Lower leg skin (tissue), 4 donors: ENCODE results near the gene PLAAT1. TPM values are rescaled to one million over a fixed set of nuclear protein-coding genes. Genes with fewer than 3 reads are reported as not detected.

Source experiments
- DNase-seq, 2 donors: peaks; one replicate each; pipeline ENCODE4 v3.0.0-alpha.2; 2019; ENCODE audit warnings: low spot score in 2 of 2
- H3K4me3 ChIP-seq: fragments of 200-600 bp; sonication (generic); 2 replicates; pipeline ENCODE4 v1.5.1; 2017; ENCODE audit warnings: mild to moderate bottlenecking, low read depth; ENCODE audit not compliant: poor library complexity, severe bottlenecking
- POLR2A ChIP-seq, 2 donors: fragments of 450-650 bp; IDR thresholded peaks; one replicate each; pipeline ENCODE4 v1.6.1; 2016 to 2017; ENCODE audit warnings: antibody characterized with exemption in 2 of 2, mild to moderate bottlenecking in 1 of 2, moderate library complexity in 1 of 2
- WGBS, 2 donors: methylation state at CpG; one replicate each; pipeline ENCODE4 v1.1.5; 2018; 5-methylcytosine and 5-hydroxymethylcytosine counted together
- intact Hi-C: fragments of 100-400 bp; cut with DNase I; formaldehyde crosslinking; loops from one replicate; pipeline ENCODE4 v1.15.0; 2023; ENCODE audit warnings: low total_unique reads
- total RNA-seq, 4 donors: library from RNA; depleted of rRNA; stranded (reverse); fragments of >200 nt; gene quantifications; one replicate each; pipeline ENCODE4 v1.1.0, GENCODE V29; 2016
- TF ChIP-seq, protein P1 (sequence below), 3 donors: fragments of 450-650 bp; IDR thresholded peaks; one replicate each; pipeline ENCODE4 v1.5.1; 2016; ENCODE audit warnings: antibody characterized with exemption in 3 of 3, mild to moderate bottlenecking in 3 of 3, moderate library complexity in 2 of 3

Gene PLAAT1
- total RNA-seq, 4 donors from 2014 or later = 2.8 to 7.1 (median 6.3) TPM; not detected in 1

DNA sequence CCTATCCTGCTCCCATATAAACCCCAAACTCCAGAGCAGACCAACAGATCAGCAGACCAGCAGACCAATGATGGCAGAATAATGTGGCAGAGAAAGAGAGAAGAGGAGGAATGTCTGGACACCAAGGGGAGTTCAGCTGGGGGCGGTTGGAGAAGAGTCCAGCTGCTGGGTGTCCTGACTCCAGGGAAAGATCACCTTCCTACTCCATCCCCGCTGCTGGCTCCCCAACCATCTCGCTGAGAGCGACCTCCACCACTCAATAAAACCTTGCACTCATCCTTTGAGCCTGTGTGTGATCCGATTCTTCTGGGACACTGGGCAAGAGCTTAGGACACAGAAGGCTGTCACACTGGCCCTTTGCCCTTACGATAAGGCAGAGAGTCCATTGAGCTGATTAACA is 12.8 kb upstream of the PLAAT1 start:
- TF ChIP-seq, protein P1, sequence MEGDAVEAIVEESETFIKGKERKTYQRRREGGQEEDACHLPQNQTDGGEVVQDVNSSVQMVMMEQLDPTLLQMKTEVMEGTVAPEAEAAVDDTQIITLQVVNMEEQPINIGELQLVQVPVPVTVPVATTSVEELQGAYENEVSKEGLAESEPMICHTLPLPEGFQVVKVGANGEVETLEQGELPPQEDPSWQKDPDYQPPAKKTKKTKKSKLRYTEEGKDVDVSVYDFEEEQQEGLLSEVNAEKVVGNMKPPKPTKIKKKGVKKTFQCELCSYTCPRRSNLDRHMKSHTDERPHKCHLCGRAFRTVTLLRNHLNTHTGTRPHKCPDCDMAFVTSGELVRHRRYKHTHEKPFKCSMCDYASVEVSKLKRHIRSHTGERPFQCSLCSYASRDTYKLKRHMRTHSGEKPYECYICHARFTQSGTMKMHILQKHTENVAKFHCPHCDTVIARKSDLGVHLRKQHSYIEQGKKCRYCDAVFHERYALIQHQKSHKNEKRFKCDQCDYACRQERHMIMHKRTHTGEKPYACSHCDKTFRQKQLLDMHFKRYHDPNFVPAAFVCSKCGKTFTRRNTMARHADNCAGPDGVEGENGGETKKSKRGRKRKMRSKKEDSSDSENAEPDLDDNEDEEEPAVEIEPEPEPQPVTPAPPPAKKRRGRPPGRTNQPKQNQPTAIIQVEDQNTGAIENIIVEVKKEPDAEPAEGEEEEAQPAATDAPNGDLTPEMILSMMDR (IDR thresholded peaks at IDR 0.05) = no peak
- no peak for TF ChIP-seq POLR2A (IDR thresholded peaks at IDR 0.05)
- intact Hi-C loops = no loop called here
- H3K4me3 ChIP-seq = no peak overlapping the region
- DNase-seq = no peak
- WGBS, 2 donors = 86 to 88% methylated on average over 6 of the region's 6 CpGs

GRCh38 chr3:193229851-193230420 is 11.1 kb upstream of the PLAAT1 start:
- DNase-seq = no peak
- TF ChIP-seq, protein P1 (IDR thresholded peaks at IDR 0.05) = no peak
- TF ChIP-seq POLR2A (IDR thresholded peaks at IDR 0.05) = no peak
- 80 to 88% methylated on average over 4 of the region's 4 CpGs for WGBS, 2 donors
- H3K4me3 ChIP-seq = no peak overlapping the region
- intact Hi-C loops = no loop called here

- intact Hi-C loops = no loop called here
- TF ChIP-seq, protein P1 (IDR thresholded peaks at IDR 0.05) = no peak
- TF ChIP-seq POLR2A (IDR thresholded peaks at IDR 0.05) = no peak
- 76 to 83% methylated on average over 4 of the region's 4 CpGs for WGBS, 2 donors
- DNase-seq = no peak
- no peak overlapping the region for H3K4me3 ChIP-seq
Observed at GRCh38 chr3:193230610-193231009, 10.4 kb upstream of the PLAAT1 start.

GRCh38 chr3:193231201-193231600 is 9.8 kb upstream of the PLAAT1 start:
- no peak for TF ChIP-seq POLR2A (IDR thresholded peaks at IDR 0.05)
- TF ChIP-seq, protein P1 (IDR thresholded peaks at IDR 0.05) = no peak
- H3K4me3 ChIP-seq = no peak overlapping the region
- intact Hi-C loops = no loop called here
- DNase-seq = no peak
- WGBS, 2 donors = 62 to 63% methylated on average over 6 of the region's 6 CpGs

DNA sequence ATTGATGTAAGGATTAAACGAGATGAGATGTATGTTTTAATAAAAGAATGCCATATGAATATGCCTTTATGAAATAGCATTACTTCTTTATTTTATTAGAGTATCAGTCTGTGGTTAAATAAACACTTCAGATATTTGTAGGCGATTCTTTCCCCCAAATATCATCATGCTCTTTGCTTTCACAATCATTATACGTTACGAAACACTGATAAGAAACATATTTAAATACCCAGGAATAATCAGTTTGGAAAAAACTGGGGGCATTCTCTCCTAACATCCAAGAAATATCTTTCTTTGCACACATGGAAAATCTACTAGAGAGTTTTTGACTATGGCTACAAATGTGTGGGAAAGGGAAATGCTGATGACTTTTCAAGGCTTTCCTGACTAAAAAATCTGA is 4.4 kb upstream of the PLAAT1 start:
- WGBS, 2 donors = 67 to 71% methylated on average over 4 of the region's 4 CpGs
- intact Hi-C loops = loop anchor here (5.0 kb wide), 1 partner anchor 989 kb away; no protein-coding TSS in a partner anchor
- TF ChIP-seq, protein P1 (IDR thresholded peaks at IDR 0.05) = no peak
- no peak overlapping the region for H3K4me3 ChIP-seq
- DNase-seq = no peak

DNA sequence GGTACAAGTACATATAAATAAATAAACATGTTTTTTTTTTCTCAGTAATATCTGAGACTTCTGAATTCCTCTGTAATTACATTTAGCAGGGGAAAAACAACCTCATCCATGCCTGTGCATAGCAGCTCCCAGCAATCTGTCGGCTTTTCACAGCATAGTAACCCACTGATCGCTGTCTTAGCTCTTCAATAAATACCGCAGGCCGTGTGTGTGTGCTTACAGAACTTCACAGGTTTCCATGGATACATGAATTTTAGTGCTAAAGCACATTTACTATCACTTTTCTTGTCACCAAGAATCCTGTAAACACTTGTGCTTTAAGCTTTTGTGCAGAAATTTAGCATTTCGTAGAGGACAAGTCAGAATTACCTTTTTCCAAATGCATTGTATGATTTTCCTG is 4.0 kb upstream of the PLAAT1 start:
- DNase-seq = no peak
- 84% methylated on average over 5 of the region's 5 CpGs for WGBS, 2 donors
- intact Hi-C loops = loop anchor here (5.0 kb wide), 1 partner anchor 990 kb away; no protein-coding TSS in a partner anchor
- no peak for TF ChIP-seq POLR2A (IDR thresholded peaks at IDR 0.05)
- TF ChIP-seq, protein P1 (IDR thresholded peaks at IDR 0.05) = no peak
- H3K4me3 ChIP-seq = no peak overlapping the region
